ENCODE results near the gene COG3.

COG3 gene

GRCh38 chr13:45482571-45483173 is 17.9 kb downstream of the COG3 start:
- DNase-seq (ENCODE audit: low read depth, low spot score) = no peak
- H3K9me3 ChIP-seq (ENCODE audit: low read depth, low read length) = no peaks in the 10 kb centered on the region
- H3K4me3 ChIP-seq = no peak overlapping the region
- no peak for TF ChIP-seq POLR2AphosphoS5 (IDR thresholded peaks at IDR 0.05; ENCODE audit: borderline replicate concordance, low read depth, low read length)
- TF ChIP-seq EZH2 (IDR thresholded peaks at IDR 0.05) = no peak
- TF ChIP-seq FOXP2 (optimal IDR thresholded peaks at IDR 0.05; ENCODE audit: control extremely low read depth, extremely low read length, insufficient read depth) = no peak
- no peak overlapping the region; the same call in 1 of the 2 replicates for H3K27ac ChIP-seq
- H3K36me3 ChIP-seq (ENCODE audit: insufficient read depth, low read length) = peaks cover 48% of the 10 kb centered on the region
- no peak overlapping the region for H3K9ac ChIP-seq (ENCODE audit: insufficient read length)

GRCh38 chr13:45487604-45488003 is 22.9 kb downstream of the COG3 start:
- no peak for DNase-seq (ENCODE audit: low read depth, low spot score)
- Histone ChIP-seq H3K36me3 (ENCODE audit: insufficient read depth, low read length) (peaks cover 50% of the 10 kb centered on the region), H3K9ac (ENCODE audit: insufficient read length) (no peak overlapping the region), H3K4me3 (no peak overlapping the region), H3K27ac (no peak overlapping the region), H3K9me3 (ENCODE audit: low read depth, low read length) (no peaks in the 10 kb centered on the region)
- TF ChIP-seq EZH2 (IDR thresholded peaks at IDR 0.05) (no peak), POLR2AphosphoS5 (IDR thresholded peaks at IDR 0.05; ENCODE audit: borderline replicate concordance, low read depth, low read length) (no peak), FOXP2 (optimal IDR thresholded peaks at IDR 0.05; ENCODE audit: control extremely low read depth, extremely low read length, insufficient read depth) (no peak)

GRCh38 chr13:45490068-45490467 is 25.3 kb downstream of the COG3 start:
- Histone ChIP-seq H3K9ac (ENCODE audit: insufficient read length) (no peak overlapping the region), H3K9me3 (ENCODE audit: low read depth, low read length) (no peaks in the 10 kb centered on the region), H3K36me3 (ENCODE audit: insufficient read depth, low read length) (peaks cover 42% of the 10 kb centered on the region), H3K27ac (no peak overlapping the region; the same call in 1 of the 2 replicates), H3K4me3 (no peak overlapping the region)
- no peak for DNase-seq (ENCODE audit: low read depth, low spot score)
- TF ChIP-seq EZH2 (IDR thresholded peaks at IDR 0.05) (no peak), POLR2AphosphoS5 (IDR thresholded peaks at IDR 0.05; ENCODE audit: borderline replicate concordance, low read depth, low read length) (no peak), FOXP2 (optimal IDR thresholded peaks at IDR 0.05; ENCODE audit: control extremely low read depth, extremely low read length, insufficient read depth) (no peak)

GRCh38 chr13:45492538-45492937 is 27.8 kb downstream of the COG3 start:
- no peak overlapping the region for H3K9ac ChIP-seq (ENCODE audit: insufficient read length)
- H3K4me3 ChIP-seq = no peak overlapping the region
- peaks cover 42% of the 10 kb centered on the region for H3K36me3 ChIP-seq (ENCODE audit: insufficient read depth, low read length)
- 0 out of 2 replicates have a peak overlapping the region, but pooled peaks have one; percentile 52 for H3K27ac ChIP-seq
- no peak for TF ChIP-seq FOXP2 (optimal IDR thresholded peaks at IDR 0.05; ENCODE audit: control extremely low read depth, extremely low read length, insufficient read depth)
- no peak for TF ChIP-seq EZH2 (IDR thresholded peaks at IDR 0.05)
- no peak for TF ChIP-seq POLR2AphosphoS5 (IDR thresholded peaks at IDR 0.05; ENCODE audit: borderline replicate concordance, low read depth, low read length)
- no peaks in the 10 kb centered on the region for H3K9me3 ChIP-seq (ENCODE audit: low read depth, low read length)
- DNase-seq (ENCODE audit: low read depth, low spot score) = no peak

- H3K9me3 ChIP-seq (ENCODE audit: low read depth, low read length) = no peaks in the 10 kb centered on the region
- no peak for TF ChIP-seq FOXP2 (optimal IDR thresholded peaks at IDR 0.05; ENCODE audit: control extremely low read depth, extremely low read length, insufficient read depth)
- TF ChIP-seq POLR2AphosphoS5 (IDR thresholded peaks at IDR 0.05; ENCODE audit: borderline replicate concordance, low read depth, low read length) = no peak
- no peak for TF ChIP-seq EZH2 (IDR thresholded peaks at IDR 0.05)
- H3K9ac ChIP-seq (ENCODE audit: insufficient read length) = no peak overlapping the region
- H3K4me3 ChIP-seq = no peak overlapping the region
- no peak for DNase-seq (ENCODE audit: low read depth, low spot score)
- H3K27ac ChIP-seq = peak overlapping the region; percentile 27; the same call in 1 of the 2 replicates
- H3K36me3 ChIP-seq (ENCODE audit: insufficient read depth, low read length) = peaks cover 55% of the 10 kb centered on the region
Measured at GRCh38 chr13:45496942-45497341, 32.2 kb downstream of the COG3 start.

- TF ChIP-seq EZH2 (IDR thresholded peaks at IDR 0.05) (no peak), FOXP2 (optimal IDR thresholded peaks at IDR 0.05; ENCODE audit: control extremely low read depth, extremely low read length, insufficient read depth) (no peak), POLR2AphosphoS5 (IDR thresholded peaks at IDR 0.05; ENCODE audit: borderline replicate concordance, low read depth, low read length) (no peak)
- Histone ChIP-seq H3K27ac (peak overlapping the region; percentile 89), H3K36me3 (ENCODE audit: insufficient read depth, low read length) (peaks cover 67% of the 10 kb centered on the region), H3K4me3 (peak overlapping the region; percentile 24; the same call in 1 of the 2 replicates), H3K9ac (ENCODE audit: insufficient read length) (peak overlapping the region; percentile 47), H3K9me3 (ENCODE audit: low read depth, low read length) (no peaks in the 10 kb centered on the region)
- DNase-seq (ENCODE audit: low read depth, low spot score) = no peak
Measured at GRCh38 chr13:45500492-45501174, 35.9 kb downstream of the COG3 start.

GRCh38 chr13:45501175-45501526 is 36.4 kb downstream of the COG3 start:
- Histone ChIP-seq H3K27ac (peak overlapping the region; percentile 89), H3K36me3 (ENCODE audit: insufficient read depth, low read length) (peaks cover 69% of the 10 kb centered on the region), H3K9me3 (ENCODE audit: low read depth, low read length) (no peaks in the 10 kb centered on the region), H3K9ac (ENCODE audit: insufficient read length) (no peak overlapping the region), H3K4me3 (no peak overlapping the region)
- TF ChIP-seq FOXP2 (optimal IDR thresholded peaks at IDR 0.05; ENCODE audit: control extremely low read depth, extremely low read length, insufficient read depth) = no peak
- no peak for TF ChIP-seq EZH2 (IDR thresholded peaks at IDR 0.05)
- no peak for TF ChIP-seq POLR2AphosphoS5 (IDR thresholded peaks at IDR 0.05; ENCODE audit: borderline replicate concordance, low read depth, low read length)
- no peak for DNase-seq (ENCODE audit: low read depth, low spot score)

GRCh38 chr13:45503658-45504057 is 38.9 kb downstream of the COG3 start:
- no peak overlapping the region for H3K9ac ChIP-seq (ENCODE audit: insufficient read length)
- DNase-seq (ENCODE audit: low read depth, low spot score) = no peak
- TF ChIP-seq POLR2AphosphoS5 (IDR thresholded peaks at IDR 0.05; ENCODE audit: borderline replicate concordance, low read depth, low read length) = no peak
- TF ChIP-seq EZH2 (IDR thresholded peaks at IDR 0.05) = no peak
- no peak for TF ChIP-seq FOXP2 (optimal IDR thresholded peaks at IDR 0.05; ENCODE audit: control extremely low read depth, extremely low read length, insufficient read depth)
- H3K36me3 ChIP-seq (ENCODE audit: insufficient read depth, low read length) = peaks cover 52% of the 10 kb centered on the region
- H3K27ac ChIP-seq = no peak overlapping the region
- no peak overlapping the region for H3K4me3 ChIP-seq
- no peaks in the 10 kb centered on the region for H3K9me3 ChIP-seq (ENCODE audit: low read depth, low read length)

Measured in SK-N-MC (cell line).